ENCODE data around the gene TEDC2. TPM values are rescaled to one million over a fixed set of nuclear protein-coding genes. Genes with fewer than 3 reads are reported as not detected.

The TEDC2 gene
- total RNA-seq, 1 experiment from 2014 or later, result 48.5 TPM

DNA sequence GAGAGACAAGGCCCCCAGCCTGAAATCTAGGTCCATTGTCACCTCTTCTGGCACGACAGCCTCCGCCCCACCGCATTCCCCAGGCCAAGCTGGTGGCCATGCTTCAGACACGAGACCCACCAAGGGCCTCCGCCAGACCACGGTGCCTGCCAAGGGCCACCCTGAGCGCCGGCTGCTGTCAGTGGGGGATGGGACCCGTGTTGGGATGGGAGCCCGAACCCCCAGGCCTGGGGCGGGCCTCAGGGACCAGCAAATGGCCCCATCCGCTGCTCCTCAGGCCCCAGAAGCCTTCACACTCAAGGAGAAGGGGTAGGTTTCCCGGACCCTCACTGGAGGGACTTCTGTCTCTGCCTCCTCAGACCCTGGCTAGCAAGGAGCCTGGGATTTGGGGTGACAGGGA is 1.0 kb downstream of the TEDC2 start:
- Histone ChIP-seq H3K9me3 (ENCODE audit: low read depth, low read length, poor library complexity, severe bottlenecking) (no peaks in the 10 kb centered on the region), H3K36me3 (ENCODE audit: insufficient read depth, low read length, poor library complexity, severe bottlenecking) (peaks cover 38% of the 10 kb centered on the region), H3K4me1 (ENCODE audit: insufficient read depth, low read length, poor library complexity, severe bottlenecking) (peaks cover 14% of the 10 kb centered on the region), H3K27me3 (replicated peaks; ENCODE audit: insufficient read depth, low read depth, low read length, poor library complexity) (no peaks in the 10 kb centered on the region), H3K27ac (ENCODE audit: low read depth, low read length, poor library complexity, severe bottlenecking) (peak overlapping the region; percentile 81), H3K4me3 (ENCODE audit: low read depth, low read length, poor library complexity, severe bottlenecking) (peak overlapping the region; percentile 71)
- intact Hi-C loops (cut with micrococcal nuclease; ENCODE audit: unreplicated experiment), result no loop called here
- BruUV-seq (replicated peaks), result no TSS peak
- ChIA-PET CTCF (no interaction called here), POLR2A (ENCODE audit: low non-redundant PET) (no interaction called here)
- TF ChIP-seq, protein P1, sequence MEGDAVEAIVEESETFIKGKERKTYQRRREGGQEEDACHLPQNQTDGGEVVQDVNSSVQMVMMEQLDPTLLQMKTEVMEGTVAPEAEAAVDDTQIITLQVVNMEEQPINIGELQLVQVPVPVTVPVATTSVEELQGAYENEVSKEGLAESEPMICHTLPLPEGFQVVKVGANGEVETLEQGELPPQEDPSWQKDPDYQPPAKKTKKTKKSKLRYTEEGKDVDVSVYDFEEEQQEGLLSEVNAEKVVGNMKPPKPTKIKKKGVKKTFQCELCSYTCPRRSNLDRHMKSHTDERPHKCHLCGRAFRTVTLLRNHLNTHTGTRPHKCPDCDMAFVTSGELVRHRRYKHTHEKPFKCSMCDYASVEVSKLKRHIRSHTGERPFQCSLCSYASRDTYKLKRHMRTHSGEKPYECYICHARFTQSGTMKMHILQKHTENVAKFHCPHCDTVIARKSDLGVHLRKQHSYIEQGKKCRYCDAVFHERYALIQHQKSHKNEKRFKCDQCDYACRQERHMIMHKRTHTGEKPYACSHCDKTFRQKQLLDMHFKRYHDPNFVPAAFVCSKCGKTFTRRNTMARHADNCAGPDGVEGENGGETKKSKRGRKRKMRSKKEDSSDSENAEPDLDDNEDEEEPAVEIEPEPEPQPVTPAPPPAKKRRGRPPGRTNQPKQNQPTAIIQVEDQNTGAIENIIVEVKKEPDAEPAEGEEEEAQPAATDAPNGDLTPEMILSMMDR (conservative IDR thresholded peaks at IDR 0.05; ENCODE audit: low read depth, low read length), result no peak
- TF ChIP-seq EZH2 (IDR thresholded peaks at IDR 0.05; ENCODE audit: borderline replicate concordance, low read depth, low read length, poor library complexity, severe bottlenecking), result no peak
- no peak for DNase-seq (ENCODE audit: low spot score)

DNA sequence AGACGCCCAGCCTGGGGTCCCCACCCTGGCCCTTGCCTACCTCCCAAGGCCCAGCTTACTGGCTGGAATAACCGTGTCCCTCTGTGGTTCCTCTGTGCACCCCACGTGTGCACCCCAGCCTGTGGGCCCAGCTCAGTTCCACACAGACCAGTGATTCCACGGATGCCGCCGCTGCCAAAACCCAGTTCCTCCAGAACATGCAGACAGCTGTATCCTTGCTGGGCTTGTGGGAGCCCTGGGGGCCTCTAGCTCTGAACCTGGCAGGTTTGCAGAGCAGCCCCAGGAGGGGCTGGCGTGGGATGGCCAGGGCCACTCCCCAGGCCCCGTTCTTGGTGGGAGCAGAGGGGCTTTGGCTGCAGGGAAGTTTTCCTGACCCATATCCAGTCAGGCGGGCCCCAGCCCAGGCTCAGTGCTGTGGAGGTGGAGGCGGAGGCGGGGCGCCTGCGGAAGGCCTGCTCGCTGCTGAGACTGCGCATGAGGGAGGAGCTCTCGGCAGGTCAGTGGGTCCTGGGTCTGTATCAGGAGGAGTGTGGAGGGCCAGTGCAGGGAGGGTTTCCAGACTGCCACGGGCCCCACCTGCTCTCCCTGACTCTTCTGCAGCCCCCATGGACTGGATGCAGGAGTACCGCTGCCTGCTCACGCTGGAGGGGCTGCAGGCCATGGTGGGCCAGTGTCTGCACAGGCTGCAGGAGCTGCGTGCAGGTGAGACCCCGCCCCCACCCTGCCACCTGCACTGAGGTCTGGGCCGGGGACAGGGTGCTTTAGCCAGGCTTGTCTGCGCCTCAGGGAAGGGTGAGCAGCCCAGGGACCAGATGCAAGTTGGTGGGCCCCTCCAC is 2.3 kb downstream of the TEDC2 start:
- no peak for DNase-seq (ENCODE audit: low spot score)
- H3K27ac ChIP-seq (ENCODE audit: low read depth, low read length, poor library complexity, severe bottlenecking), result no peak overlapping the region
- no peaks in the 10 kb centered on the region for H3K9me3 ChIP-seq (ENCODE audit: low read depth, low read length, poor library complexity, severe bottlenecking)
- CTCF ChIA-PET, result no interaction called here
- H3K4me3 ChIP-seq (ENCODE audit: low read depth, low read length, poor library complexity, severe bottlenecking), result no peak overlapping the region
- POLR2A ChIA-PET (ENCODE audit: low non-redundant PET), result interaction anchor here (0.6 kb wide), 2 partner anchors 16 to 568 kb away, joined by 3 to 8 read pairs; no protein-coding TSS in a partner anchor
- peaks cover 25% of the 10 kb centered on the region for H3K36me3 ChIP-seq (ENCODE audit: insufficient read depth, low read length, poor library complexity, severe bottlenecking)
- no peaks in the 10 kb centered on the region for H3K27me3 ChIP-seq (replicated peaks; ENCODE audit: insufficient read depth, low read depth, low read length, poor library complexity)
- no TSS peak for BruUV-seq (replicated peaks)
- peaks cover 17% of the 10 kb centered on the region for H3K4me1 ChIP-seq (ENCODE audit: insufficient read depth, low read length, poor library complexity, severe bottlenecking)
- TF ChIP-seq EZH2 (IDR thresholded peaks at IDR 0.05; ENCODE audit: borderline replicate concordance, low read depth, low read length, poor library complexity, severe bottlenecking), result no peak
- TF ChIP-seq, protein P1 (conservative IDR thresholded peaks at IDR 0.05; ENCODE audit: low read depth, low read length), result no peak
- intact Hi-C loops (cut with micrococcal nuclease; ENCODE audit: unreplicated experiment), result no loop called here

DNA sequence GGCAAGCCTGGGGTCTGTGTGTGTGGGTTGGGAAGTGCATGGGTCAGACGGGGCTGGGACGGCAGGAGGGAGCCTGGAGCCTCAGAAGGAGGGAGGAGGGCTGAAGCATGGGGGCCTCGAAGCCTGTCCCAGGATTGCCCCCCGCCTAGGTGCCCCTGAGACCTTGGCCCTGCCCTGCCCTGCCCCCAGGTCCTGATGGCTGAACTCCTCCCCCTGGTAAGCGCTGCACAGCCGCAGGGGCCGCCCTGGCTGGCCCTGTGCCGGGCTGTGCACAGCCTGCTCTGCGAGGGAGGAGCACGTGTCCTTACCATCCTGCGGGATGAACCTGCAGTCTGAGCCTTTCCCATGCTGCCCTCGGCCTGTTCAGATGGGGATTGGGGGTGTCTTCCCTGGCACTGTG is 4.4 kb downstream of the TEDC2 start:
- CTCF ChIA-PET, result no interaction called here
- H3K4me3 ChIP-seq (ENCODE audit: low read depth, low read length, poor library complexity, severe bottlenecking), result no peak overlapping the region
- no peak for DNase-seq (ENCODE audit: low spot score)
- H3K4me1 ChIP-seq (ENCODE audit: insufficient read depth, low read length, poor library complexity, severe bottlenecking), result peaks cover 36% of the 10 kb centered on the region
- TF ChIP-seq EZH2 (IDR thresholded peaks at IDR 0.05; ENCODE audit: borderline replicate concordance, low read depth, low read length, poor library complexity, severe bottlenecking), result no peak
- TF ChIP-seq, protein P1 (conservative IDR thresholded peaks at IDR 0.05; ENCODE audit: low read depth, low read length), result no peak
- no peak overlapping the region for H3K27ac ChIP-seq (ENCODE audit: low read depth, low read length, poor library complexity, severe bottlenecking)
- no peaks in the 10 kb centered on the region for H3K9me3 ChIP-seq (ENCODE audit: low read depth, low read length, poor library complexity, severe bottlenecking)
- peaks cover 15% of the 10 kb centered on the region for H3K36me3 ChIP-seq (ENCODE audit: insufficient read depth, low read length, poor library complexity, severe bottlenecking)
- no TSS peak for BruUV-seq (replicated peaks)
- no peaks in the 10 kb centered on the region for H3K27me3 ChIP-seq (replicated peaks; ENCODE audit: insufficient read depth, low read depth, low read length, poor library complexity)
- POLR2A ChIA-PET (ENCODE audit: low non-redundant PET), result no interaction called here
- intact Hi-C loops (cut with micrococcal nuclease; ENCODE audit: unreplicated experiment), result no loop called here
